ENCODE data around the gene DNAJA4.

DNA sequence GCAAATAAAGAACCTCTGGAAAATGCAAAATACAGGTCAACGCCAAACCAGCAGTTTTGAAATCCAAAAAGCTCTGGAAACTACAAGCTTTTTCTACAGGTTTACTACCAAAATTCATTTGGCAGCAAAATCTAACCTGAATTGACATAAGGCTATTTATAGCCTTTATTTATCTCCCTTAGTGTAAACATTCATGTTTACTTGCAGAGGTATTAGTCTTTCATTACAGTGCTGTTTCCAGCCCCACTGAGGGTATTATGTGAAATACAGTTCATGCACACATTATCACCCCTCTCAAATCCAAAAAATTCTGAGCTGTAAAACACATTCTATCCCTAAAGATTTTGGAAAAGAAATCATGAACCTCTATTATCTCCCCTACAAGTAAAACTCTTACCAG is 27.9 kb downstream of the DNAJA4 start:
- no peak for TF ChIP-seq POLR2A (IDR thresholded peaks at IDR 0.05)
- TF ChIP-seq, protein P1, sequence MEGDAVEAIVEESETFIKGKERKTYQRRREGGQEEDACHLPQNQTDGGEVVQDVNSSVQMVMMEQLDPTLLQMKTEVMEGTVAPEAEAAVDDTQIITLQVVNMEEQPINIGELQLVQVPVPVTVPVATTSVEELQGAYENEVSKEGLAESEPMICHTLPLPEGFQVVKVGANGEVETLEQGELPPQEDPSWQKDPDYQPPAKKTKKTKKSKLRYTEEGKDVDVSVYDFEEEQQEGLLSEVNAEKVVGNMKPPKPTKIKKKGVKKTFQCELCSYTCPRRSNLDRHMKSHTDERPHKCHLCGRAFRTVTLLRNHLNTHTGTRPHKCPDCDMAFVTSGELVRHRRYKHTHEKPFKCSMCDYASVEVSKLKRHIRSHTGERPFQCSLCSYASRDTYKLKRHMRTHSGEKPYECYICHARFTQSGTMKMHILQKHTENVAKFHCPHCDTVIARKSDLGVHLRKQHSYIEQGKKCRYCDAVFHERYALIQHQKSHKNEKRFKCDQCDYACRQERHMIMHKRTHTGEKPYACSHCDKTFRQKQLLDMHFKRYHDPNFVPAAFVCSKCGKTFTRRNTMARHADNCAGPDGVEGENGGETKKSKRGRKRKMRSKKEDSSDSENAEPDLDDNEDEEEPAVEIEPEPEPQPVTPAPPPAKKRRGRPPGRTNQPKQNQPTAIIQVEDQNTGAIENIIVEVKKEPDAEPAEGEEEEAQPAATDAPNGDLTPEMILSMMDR (IDR thresholded peaks at IDR 0.05), result no peak

Measured in sigmoid colon (tissue), 3 donors.